COLO668 (cell line): Measurements from ENCODE around the gene FAM3D.

Source experiments
- DNase-seq: peaks from one replicate; lab custom pipeline; 2025; ENCODE audit not compliant: unreplicated experiment; lab: John Stamatoyannopoulos, UW

The FAM3D gene

DNA sequence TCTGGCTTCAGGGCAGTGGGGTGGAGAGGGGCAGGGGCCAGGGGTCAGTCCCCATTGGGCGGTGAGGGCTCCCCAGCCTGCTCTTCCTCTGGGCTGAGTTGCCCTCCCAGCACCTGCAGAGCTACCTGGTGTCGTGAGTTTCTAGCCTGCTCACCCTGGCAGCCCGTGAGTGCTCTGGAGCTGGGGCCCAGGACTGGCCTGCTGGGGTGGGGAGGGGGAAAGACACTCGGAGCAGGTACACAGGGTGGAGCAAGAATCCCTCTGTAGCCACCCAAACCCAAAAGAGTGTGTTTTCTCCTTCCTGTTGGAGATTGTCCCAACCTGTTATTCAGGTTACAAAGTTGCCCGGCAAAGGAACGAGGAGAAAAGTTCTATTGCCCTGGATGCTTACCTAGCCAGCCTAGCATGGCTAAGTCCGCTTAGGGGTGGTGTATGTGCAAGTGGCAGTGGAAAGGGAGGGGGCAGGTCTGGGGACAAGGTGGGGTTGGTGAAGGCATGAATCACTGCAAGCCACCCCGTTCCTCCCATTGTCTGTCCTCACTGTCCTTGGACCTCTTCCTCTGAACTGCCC lies 8.9 kb downstream of the FAM3D start:
- no peak for DNase-seq

DNA sequence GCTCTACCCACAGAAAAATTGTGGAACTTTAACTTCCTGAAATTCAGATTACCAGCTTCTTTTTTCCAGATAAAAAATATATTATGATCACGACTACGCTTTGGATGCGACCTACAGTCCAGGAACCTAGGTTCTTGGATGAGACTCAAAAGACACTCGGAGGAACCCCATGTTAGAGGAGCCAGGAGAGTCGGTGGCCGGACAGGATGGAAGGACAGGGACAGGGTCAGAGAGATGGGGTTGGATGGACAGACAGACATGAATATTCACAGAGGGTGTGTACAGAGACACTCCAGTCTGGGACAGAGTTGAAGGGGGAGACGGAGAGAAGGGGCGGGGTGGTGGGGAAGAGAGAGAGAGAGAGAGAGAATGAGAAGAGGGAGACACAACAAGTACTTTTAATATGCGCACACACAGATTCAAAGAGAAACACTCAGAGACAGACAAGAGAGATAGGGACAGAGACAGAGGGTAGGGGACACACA lies 9.5 kb downstream of the FAM3D start:
- DNase-seq = no peak

DNA sequence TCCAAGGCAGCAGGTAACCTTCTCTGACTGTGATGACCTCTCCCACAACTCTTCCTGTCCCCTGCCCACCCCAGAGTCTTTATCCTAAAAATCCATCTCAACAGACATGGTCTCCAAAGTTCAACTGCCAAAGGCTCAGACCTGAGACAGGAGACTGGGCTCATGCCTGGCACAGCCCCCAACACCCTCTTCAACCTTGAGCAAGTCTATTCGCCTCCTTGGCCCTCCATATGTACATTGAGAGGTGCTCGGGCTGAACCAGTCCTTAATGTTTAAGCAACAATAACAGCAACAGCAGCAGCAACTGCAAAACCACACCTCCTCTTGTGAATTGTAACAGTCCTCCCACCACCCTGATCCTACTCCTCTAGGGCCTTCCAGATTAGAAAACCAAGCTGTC lies 9.9 kb downstream of the FAM3D start:
- no peak for DNase-seq

DNA sequence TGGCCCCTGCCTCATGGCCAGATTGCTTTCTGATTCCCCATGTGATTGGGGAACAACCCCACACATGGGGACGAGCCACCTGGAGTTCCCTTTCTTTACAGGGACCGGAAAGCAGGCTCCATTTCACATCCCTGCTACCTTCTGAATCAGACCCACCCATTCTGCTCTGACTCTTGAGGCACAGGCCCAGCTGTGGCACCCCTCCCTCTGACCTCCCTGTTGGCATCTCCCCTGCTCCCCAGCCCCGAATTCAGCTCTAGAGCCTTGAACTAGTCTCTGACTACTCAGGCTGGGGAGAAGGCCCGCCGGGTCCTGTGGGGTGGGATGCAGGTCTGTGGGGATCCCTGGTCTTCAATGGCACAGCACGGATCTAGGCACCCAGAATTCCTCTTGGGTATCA lies 12.1 kb downstream of the FAM3D start:
- DNase-seq = no peak

DNA sequence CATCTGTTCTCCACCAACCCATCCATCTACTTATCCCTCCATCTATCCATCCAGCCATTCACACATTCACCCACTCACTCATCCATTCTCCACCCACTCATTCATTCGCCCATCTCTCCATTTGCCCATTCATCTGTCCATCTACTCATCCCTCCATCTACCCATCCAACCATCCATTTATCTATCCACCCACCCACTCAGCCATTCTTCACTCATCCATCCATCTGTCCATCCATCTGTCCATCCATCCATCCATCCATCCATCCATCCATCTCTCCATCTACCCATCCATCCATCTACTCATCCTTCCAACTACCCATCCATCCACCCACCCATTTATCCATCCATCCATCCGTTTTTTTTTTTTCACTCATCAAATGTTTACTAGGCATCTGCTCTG lies 13.9 kb downstream of the FAM3D start:
- DNase-seq = no peak

DNA sequence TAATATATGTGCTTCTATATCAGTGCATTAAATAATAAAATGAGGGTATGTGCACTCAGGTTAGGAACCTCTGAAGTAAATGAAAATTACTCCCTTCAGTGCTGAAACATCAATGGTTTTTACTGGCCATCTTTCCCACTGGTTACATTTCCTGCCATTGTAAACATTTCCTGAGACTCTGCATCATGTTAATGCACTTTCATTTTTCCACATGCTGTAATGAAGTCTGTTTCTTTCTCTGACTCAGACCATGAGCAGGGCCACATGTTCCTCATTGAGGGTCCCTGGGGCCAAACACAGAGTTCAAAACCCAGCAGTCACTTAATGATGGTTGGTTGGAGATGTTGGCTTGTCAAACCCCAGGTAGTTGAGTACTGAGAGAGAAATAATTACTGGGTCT lies 15.3 kb downstream of the FAM3D start:
- DNase-seq = no peak

DNA sequence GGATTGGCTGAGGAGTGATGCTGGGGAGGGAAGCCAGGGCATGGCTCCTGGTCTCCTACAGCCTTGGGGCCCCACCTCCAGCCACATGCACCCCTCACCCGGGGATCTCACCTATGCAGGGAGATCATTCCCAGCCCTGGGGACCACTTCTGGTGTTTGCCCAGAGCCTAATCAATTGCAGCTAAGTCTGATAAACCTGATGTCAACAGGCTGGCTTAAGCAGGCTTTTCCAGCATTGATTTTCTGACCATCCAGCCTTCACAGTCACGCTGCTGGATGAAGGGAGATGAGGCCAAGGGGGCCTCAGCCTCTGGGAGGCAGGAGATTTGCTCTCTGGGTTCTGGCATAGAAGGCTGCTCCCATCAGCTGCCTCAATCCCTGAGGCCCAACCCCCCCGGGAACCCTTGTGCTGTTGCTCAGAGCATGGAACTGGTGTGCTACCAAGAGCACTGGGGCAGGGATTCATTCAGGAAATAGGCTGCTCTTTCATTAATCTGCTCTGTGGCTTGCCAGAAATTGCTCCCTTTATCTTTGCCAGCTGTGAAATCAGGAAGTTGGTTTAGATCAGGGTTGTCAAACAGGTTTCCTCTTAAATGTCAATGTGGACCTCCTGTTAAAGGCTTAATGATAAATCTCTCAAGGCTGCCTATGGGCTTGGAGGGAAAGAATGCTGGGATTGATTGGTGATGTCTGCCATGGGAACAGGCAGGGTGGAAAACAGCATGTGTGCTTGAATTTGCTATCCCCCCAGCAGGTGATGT lies 19.0 kb downstream of the FAM3D start:
- DNase-seq = peak; percentile 2

DNA sequence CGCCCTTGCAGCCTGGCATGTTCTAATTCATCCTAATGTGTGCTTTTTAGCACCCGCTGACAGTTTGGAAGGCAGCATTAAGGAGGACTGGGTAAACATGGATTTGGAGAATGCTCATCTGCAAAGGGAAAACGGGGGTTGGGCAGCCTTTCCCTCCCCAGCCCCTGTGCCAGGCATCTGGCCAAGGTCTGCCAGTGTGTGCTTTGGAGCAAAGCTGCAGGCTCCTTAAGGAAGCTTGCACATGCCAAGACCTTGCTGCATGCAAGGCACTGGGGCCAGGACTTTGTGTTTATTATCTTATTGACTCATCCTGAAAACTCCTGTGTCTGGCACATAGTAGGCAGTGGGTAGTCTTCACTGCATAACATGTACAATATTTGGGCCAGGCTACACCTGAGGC lies 20.1 kb downstream of the FAM3D start:
- no peak for DNase-seq

DNA sequence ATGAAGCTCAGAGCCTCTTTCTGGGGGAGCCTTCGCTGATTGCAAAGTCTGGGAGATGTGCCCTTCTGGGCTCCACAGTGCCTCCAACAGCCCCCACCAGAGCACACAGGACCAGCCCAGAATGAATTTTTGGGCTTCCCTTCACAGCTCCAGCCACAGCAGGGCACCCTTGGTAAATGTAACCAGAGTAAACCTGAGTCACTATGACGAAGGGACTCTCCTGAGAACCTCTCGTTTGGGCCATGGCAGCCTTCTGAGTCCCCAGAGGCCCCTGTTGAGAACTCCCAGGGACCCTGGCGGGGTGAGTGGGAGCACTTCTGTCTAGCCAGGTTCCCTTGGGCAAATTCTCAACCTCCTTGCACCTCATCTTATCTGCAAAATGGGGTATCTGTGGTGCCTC lies 20.8 kb downstream of the FAM3D start:
- DNase-seq = no peak

DNA sequence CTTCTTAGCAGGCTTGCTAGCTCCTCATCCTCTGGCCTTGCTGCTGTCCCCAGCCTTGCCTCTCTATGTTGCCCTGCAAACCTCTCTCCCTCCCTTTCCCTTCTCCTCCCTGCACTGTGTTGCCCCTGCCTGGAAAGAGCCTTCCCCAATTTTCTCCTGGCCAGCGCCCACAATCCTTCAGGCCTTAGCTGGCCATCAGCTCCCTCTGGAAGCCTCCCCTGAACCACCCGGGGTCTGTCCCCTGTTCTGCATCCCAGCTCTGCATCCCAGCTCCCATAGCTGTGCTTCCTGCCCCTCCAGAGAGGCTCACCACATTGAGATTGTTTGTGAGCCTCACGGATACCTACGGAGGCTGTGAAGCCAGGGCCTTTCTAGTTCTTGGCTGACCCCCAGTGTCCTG lies 23.7 kb downstream of the FAM3D start:
- no peak for DNase-seq

DNA sequence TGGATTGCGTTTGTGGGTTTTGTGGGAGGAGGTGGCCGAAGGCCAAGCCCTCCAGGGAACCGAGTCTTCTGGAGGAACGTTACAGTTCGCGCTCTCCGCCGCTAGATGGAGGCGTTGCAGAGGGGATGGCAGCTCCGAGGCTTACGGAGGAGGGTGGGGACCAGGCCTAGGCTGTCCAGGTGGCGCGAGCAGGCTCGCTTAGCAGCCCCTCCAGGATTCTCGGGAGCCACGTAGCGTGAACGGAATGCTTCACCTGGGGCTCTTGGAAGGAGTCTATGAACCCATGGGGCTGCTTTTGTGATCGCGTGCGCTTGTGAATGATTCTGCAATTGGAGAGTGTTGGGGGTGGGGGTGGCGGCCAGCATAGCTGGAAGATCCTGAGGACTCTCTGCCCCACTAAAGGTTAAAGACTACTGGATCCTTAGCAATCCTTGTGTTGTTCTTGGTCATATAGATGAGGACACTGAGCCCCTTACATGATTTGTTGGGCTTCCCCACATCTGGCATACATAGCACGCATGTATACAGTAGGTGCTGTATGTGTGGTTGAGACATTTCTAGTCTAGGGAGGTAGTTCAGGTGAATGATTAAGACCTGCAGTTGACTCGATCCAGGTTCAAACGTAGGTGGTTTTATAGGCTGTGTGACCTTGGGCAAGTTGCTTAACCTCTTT lies 25.7 kb downstream of the FAM3D start:
- peak; percentile 65 for DNase-seq

DNA sequence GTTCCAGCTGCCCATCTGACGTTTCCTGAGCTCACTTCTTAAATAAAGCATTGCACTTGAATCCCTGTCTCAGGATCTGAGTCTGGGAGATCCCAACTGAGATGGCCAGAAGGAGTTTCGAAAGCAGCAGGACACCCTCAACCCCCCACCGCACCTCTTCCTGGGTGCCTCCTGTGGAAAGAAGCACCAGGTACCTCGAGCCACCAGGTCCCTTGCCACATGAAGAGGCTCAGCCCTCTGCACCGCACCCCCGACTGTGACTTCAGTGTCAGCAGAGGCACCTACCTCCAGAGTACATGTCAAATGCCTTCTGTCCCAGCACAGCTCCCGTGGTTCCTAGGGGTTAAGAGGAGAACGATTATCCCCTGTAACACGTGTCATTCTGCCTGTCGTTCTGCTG lies 26.7 kb downstream of the FAM3D start:
- DNase-seq = no peak

DNA sequence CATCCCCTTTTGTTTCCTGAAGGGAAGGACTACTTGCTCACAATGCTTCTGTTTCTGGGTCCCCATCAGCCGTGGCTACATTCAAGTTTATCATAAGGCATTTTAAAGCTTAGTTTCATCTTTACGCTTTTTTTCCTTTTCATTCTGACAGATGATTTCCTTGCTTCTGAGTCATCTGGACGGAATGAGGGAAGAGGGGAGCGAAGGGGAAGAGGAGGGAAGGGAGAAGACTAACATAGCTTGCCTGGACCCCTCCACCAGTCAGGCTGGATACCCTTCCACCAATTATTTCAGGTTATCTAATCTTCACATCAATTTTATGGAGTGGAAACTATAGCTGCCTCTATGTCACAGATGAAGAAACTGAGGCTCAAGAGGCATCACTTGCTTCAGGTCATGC lies 27.6 kb downstream of the FAM3D start:
- DNase-seq = no peak

DNA sequence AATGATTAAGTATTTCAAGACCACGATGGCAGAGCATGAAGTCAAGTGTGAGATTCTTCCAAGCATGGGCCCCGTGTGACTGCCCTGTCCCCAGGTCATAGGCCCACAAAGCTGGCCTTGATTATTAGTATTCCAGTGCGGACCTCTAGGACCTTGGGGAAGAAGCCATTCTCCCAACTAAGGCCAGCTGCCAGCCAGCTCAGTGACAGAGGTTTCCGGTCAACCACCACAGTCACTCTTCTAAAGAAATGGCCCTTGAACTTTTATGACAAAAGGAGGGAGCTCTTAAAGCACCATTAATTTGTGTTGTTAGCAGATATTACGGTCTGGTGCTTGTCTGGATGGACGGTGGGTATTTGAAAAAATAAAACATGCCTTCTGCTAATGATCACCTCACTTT lies 28.0 kb downstream of the FAM3D start:
- DNase-seq = no peak

DNA sequence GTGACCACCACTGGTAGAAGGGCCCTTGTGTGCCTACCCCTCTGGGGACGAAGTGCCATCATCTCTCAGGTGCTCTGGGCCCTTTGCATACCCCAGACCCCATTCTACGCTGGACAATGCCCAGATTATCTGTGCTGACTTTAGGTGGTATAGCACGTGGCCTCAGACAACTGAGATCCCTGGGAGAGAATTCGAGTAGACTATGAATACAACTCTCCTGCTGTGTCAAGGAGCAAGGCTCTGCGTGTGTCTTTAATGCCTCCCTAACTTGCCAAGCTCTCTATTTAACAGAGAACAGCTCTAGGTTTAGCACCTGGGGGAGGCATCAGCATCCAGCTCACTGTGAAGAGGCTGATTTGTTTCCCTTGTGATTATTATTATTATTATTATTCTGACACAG lies 29.1 kb downstream of the FAM3D start:
- no peak for DNase-seq

DNA sequence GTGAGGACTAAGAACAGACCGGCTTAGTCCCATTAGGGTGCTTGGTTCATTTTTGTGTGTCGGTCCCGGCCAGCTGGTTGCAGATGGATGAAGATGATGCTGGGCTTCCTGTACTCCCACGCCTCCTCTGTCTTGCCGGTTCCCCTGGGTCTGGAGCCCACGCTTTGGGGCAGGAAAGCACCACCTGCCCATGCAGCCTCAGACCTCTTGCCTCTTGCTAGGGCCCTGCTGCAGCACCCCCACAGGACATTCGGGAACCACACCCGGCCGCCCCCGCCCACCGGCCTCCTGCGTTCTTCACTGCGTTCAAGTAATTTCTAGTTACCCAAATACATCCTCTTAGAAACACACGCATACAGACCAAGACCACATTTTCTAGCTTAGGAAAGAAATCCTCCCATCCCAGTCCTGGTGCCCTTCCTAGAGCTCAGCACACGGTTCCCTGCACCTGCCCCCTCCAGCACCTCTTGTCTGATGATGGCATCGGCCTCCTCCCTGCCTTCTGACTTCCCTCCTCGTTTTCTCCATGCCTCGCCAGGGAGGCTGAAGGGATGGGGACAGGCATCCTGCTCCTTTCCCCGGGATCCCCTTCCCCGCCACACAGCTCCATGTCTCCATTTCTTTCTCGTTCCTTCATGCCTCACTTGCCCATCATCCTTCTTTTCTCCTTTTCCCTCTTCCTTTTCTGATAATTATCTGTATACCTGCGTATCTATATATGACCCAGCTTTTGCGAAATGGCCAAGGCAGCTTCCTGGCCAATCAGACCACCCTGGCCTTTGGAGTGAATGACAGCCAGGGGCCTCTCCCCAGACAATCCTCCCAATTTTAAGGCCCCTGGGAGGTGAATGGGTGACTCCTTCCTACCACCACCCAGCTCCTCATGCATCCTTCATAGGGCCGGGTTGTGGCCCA lies 30.9 kb downstream of the FAM3D start:
- no peak for DNase-seq

DNA sequence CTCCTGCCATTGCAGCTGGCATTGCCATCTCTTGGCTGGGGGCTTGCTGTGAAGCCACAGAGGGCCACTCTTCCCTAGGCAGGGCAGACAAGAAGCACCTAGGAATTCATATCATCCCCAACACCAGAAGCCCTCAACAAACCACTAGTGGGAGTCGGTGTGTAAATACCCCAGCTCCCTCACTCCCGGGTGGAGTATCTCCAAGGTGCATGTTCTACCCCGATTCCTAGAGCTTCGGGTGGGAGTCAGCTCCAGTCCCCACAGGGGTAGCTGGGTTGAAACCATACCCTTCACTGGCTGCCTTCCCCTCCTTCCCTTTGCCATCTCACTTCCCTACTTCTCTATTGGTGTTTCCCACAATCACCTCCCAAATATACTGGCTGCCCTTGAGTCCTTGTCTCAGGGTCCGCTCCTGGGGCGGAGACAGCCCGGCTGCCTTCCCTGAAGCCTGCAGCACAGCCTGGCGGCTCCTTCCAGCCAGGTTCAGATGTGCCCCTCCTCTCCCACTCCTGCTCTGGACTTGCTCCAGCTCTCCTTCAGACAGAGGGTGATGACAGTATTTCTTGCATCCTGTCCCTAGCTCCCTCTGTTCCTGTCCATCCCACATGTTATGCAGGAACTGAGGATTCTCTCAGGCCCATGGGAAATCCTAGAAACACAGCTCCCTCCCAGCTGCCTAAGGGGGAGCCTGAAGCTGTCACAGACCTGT lies 33.3 kb downstream of the FAM3D start:
- DNase-seq = no peak

DNA sequence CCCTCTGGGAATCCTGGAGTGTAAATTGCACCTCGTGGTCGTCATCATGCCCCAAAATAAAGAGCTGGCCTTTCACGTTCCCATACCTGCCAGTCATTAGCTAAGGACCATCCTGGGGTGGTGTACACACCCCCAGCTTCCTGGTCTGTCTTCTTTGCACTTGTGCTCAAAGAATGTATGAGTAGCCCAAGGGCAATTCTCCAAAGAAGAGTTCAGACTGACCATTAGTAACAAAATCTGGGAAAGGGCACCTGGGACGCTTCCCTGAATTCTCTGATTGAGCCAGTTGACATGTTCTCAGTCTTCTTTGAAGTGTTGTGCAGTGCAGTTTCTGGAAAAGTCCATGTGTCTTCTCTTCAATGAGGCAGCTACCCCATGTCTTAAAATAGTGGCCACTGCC lies 34.8 kb downstream of the FAM3D start:
- DNase-seq = no peak

DNA sequence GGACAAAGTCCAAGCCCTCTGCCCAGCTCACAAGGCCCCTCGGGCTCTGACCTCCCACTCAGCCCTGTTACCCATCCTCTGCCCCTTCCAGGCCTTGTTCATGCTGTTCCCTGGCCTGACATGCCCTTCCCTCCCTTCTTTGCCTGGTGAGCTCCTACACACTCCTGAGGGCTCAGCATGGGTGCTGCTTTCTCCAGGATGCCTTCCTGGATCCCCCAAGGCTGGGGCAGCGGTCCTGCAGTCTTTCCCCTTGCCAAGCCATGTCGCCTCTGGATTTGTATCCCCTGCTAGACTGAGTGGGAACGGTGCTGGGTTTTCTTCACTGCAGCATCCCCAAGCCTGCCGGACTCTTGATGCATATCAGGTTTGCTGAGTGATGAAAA lies 35.9 kb downstream of the FAM3D start:
- DNase-seq = no peak

DNA sequence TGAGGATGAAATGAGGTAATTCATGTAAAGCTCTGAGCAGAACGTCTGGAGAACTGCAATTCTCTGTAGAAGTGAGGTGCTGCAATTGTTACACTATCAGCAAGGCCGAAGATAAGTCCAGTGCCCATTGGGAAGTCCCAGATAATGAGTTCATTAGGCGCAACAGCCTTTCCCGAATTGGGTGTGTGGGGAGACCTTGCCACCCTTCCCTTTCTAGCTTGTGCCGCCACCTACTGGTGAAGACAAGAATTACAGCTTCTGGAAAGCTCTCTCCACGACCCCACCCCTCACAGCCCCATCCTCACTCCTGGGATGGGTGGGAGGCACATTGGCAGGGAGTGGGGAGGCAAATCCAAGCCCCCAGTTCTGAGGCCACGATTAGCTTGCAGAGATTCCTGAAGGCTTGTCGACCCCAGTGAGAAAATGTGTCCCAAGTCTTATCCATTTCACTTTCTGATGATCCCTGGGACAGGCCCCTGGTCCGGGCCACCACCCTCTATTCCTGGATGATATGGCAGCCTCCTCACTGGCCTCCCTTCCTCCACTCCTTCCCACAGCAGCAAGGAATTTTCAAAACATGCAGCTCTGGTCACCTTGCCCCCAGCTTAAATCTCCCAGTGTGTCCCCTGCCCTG lies 36.4 kb downstream of the FAM3D start:
- DNase-seq = peak; percentile 44
